HepG2 (cell line): Measurements from ENCODE around the gene FUT6. TPM values are rescaled to one million over a fixed set of nuclear protein-coding genes. Genes with fewer than 3 reads are reported as not detected.

Experiments used
- ATAC-seq: fragments of 200-7000 bp; cut with Tn5 transposase; 3 replicates; pipeline ENCODE4 v1.9.1; 2020; ENCODE audit warnings: mild to moderate bottlenecking, moderate library complexity
- BruUV-seq: library from RNA; stranded (reverse); fragments of 400-500 nt; replicated peaks from 2 replicates; lab custom pipeline; 2021; lab: Mats Ljungman, UMichigan
- CTCF ChIA-PET: fragments of 300-600 bp; formaldehyde crosslinking; extraction: SDS; loops from one replicate; lab custom pipeline; 2021; ENCODE audit warnings: low total read pairs, inconsistent platforms, low intra/inter-chr PET ratio; lab: Yijun Ruan, JAX
- POLR2A ChIA-PET: fragments of 350-600 bp; sonication (Branson Sonifier 250); formaldehyde crosslinking; loops from one replicate; lab custom pipeline; 2020; ENCODE audit warnings: antibody characterized with exemption, inconsistent platforms; lab: Yijun Ruan, JAX
- DNase-seq: peaks from one replicate; pipeline ENCODE4 v3.0.0-alpha.2; 2015; ENCODE audit warnings: low spot score
- FAIRE-seq: peaks from 3 replicates; lab custom pipeline; 2011; peaks lifted over from hg19 to GRCh38; lab: Jason Lieb, UNC
- H2AFZ ChIP-seq: one replicate; pipeline ENCODE4 v1.6.1; 2011; ENCODE audit warnings: low read length, inconsistent platforms
- H3K27ac ChIP-seq: fragments of 300-600 bp; 3 replicates; pipeline ENCODE4 v1.8.0; 2011; ENCODE audit warnings: mixed run types, mild to moderate bottlenecking, mixed read lengths, low read length, inconsistent platforms; ENCODE audit not compliant: insufficient read depth; ENCODE audit errors: extremely low read length
- H3K27me3 ChIP-seq, 2 experiments: fragments of 200-600 bp in 1 of 2; 2 replicates in 1 of 2; 3 replicates in 1 of 2; pipeline versions ENCODE4 v1.6.0 to v1.8.0; 2011; ENCODE audit warnings: low read length in 2 of 2, mild to moderate bottlenecking in 2 of 2, moderate library complexity in 2 of 2, inconsistent platforms in 1 of 2; ENCODE audit not compliant: insufficient read depth in 2 of 2, control insufficient read depth in 1 of 2
- H3K36me3 ChIP-seq, 2 experiments: fragments of 200-600 bp in 1 of 2; replicated peaks in 1 of 2; 2 replicates in 1 of 2; 3 replicates in 1 of 2; pipeline versions ENCODE4 v1.5.1 to v1.8.0; 2011; ENCODE audit warnings: low read length in 2 of 2, inconsistent platforms in 1 of 2; ENCODE audit not compliant: insufficient read depth in 2 of 2, control insufficient read depth in 1 of 2
- H3K4me1 ChIP-seq: 2 replicates; pipeline ENCODE4 v1.5.1; 2012; ENCODE audit warnings: low read length, inconsistent platforms; ENCODE audit not compliant: insufficient read depth
- H3K4me2 ChIP-seq: 2 replicates; pipeline ENCODE4 v1.6.0; 2011; ENCODE audit warnings: low read depth, low read length, inconsistent platforms
- H3K4me3 ChIP-seq, 3 experiments: fragments of 200-600 bp in 1 of 3; sonication (generic), shearing (Covaris generic) in 1 of 3; replicated peaks in 1 of 3; 2 replicates each; pipeline ENCODE4 v1.5.1; 2011 to 2016; ENCODE audit warnings: low read length in 3 of 3, inconsistent platforms in 2 of 3, low read depth in 2 of 3, mild to moderate bottlenecking in 2 of 3, control low read depth in 1 of 3, mixed read lengths in 1 of 3; ENCODE audit not compliant: insufficient read depth in 1 of 3
- H3K79me2 ChIP-seq: one replicate; pipeline ENCODE4 v1.6.1; 2011; ENCODE audit warnings: low read length, inconsistent platforms; ENCODE audit not compliant: insufficient read depth
- H3K9ac ChIP-seq: 2 replicates; pipeline ENCODE4 v1.6.0; 2011; ENCODE audit warnings: mild to moderate bottlenecking, low read depth, low read length, inconsistent platforms; ENCODE audit not compliant: insufficient read depth
- H3K9me3 ChIP-seq: 2 replicates; pipeline ENCODE4 v1.5.1; 2012; ENCODE audit warnings: mild to moderate bottlenecking, low read length
- H4K20me1 ChIP-seq: 2 replicates; pipeline ENCODE4 v1.6.0; 2011; ENCODE audit warnings: inconsistent platforms, mild to moderate bottlenecking, low read length, moderate library complexity; ENCODE audit not compliant: insufficient read depth
- AGO2 ChIP-seq: fragments of 200-400 bp; formaldehyde crosslinking; optimal IDR thresholded peaks from 2 replicates; pipeline ENCODE3; 2017; ENCODE audit warnings: mild to moderate bottlenecking, low read depth, low read length, moderate library complexity
- RBFOX2 ChIP-seq: fragments of 200-400 bp; formaldehyde crosslinking; IDR thresholded peaks from 2 replicates; pipeline ENCODE4 v1.6.1; 2017; ENCODE audit warnings: low read depth, mild to moderate bottlenecking, low read length
- RELA ChIP-seq: sonication (generic); formaldehyde crosslinking; IDR thresholded peaks from 2 replicates; pipeline ENCODE4 v1.4.0; 2020; ENCODE audit warnings: missing genetic modification reagents
- TGIF2 ChIP-seq: IDR thresholded peaks from 2 replicates; pipeline ENCODE4 v1.6.1; 2016; ENCODE audit warnings: control low read depth, missing compliant biosample characterization
- ZBTB38 ChIP-seq: sonication (generic); formaldehyde crosslinking; IDR thresholded peaks from 2 replicates; pipeline ENCODE4 v1.5.1; 2020; ENCODE audit warnings: mild to moderate bottlenecking, missing genetic modification reagents
- ZNF749 ChIP-seq: sonication (generic); formaldehyde crosslinking; IDR thresholded peaks from 2 replicates; pipeline ENCODE4 v1.8.0; 2022; ENCODE audit warnings: mild to moderate bottlenecking, missing genetic modification reagents, moderate library complexity, borderline replicate concordance
- ZNF772 ChIP-seq: sonication (generic); formaldehyde crosslinking; IDR thresholded peaks from 2 replicates; pipeline ENCODE4 v1.5.0; 2020; ENCODE audit warnings: mild to moderate bottlenecking, missing genetic modification reagents
- ZNF775 ChIP-seq: sonication (generic); formaldehyde crosslinking; IDR thresholded peaks from 2 replicates; pipeline ENCODE4 v1.4.0; 2020; ENCODE audit warnings: missing genetic modification reagents, mild to moderate bottlenecking, moderate library complexity, borderline replicate concordance
- WGBS: methylation state at CpG from one replicate; pipeline ENCODE4 v1.1.6; 2017; ENCODE audit warnings: low lambda C conversion rate; 5-methylcytosine and 5-hydroxymethylcytosine counted together
- in situ Hi-C: cut with HindIII; loops from 2 replicates; pipeline ENCODE4 v1.10.0; 2017; ENCODE audit warnings: low pct_unique_long_range_greater_than_20kb; ENCODE audit not compliant: extremely low pct_ligation_motif_present
- intact Hi-C: fragments of 100-400 bp; cut with micrococcal nuclease; formaldehyde crosslinking; loops from one replicate; pipeline ENCODE4 v1.10.0; 2022; ENCODE audit not compliant: unreplicated experiment
- polyA plus RNA-seq, 8 experiments: library from polyadenylated mRNA; depleted of rRNA in 3 of 8; stranded (reverse) in 7 of 8; unstranded in 1 of 8; fragments of >200 nt; fragmentation: Illumina TruSeq in 4 of 8; extraction: Trizol in 4 of 8; gene quantifications; 2 replicates each; pipeline versions ENCODE4 v1.2.1 to v1.2.3, GENCODE V29; 2011 to 2016; ENCODE audit warnings: low read depth in 4 of 8, missing spikeins in 1 of 8, mixed read lengths in 1 of 8; ENCODE audit not compliant: insufficient read depth in 1 of 8
- total RNA-seq, 5 experiments: library from RNA; depleted of rRNA; stranded (reverse); fragments of >200 nt; fragmentation: Illumina TruSeq; extraction: Trizol; gene quantifications; 2 replicates each; pipeline ENCODE4 v1.2.3, GENCODE V29; 2016; ENCODE audit warnings: low read depth in 1 of 5
- TF ChIP-seq, protein P1 (sequence below): sonication (generic); IDR thresholded peaks from 2 replicates; pipeline ENCODE4 v1.6.1; 2016; ENCODE audit warnings: low read depth, borderline replicate concordance
- TF ChIP-seq, protein P2 (sequence below): IDR thresholded peaks from 2 replicates; pipeline ENCODE4 v1.6.1; 2016

The FUT6 gene
- total and polyA plus RNA-seq, 2 of the 13 experiments (the other 11 are each of a cell fraction or from before 2014, with no cell fraction given), result 8.2 to 27.7 TPM

DNA sequence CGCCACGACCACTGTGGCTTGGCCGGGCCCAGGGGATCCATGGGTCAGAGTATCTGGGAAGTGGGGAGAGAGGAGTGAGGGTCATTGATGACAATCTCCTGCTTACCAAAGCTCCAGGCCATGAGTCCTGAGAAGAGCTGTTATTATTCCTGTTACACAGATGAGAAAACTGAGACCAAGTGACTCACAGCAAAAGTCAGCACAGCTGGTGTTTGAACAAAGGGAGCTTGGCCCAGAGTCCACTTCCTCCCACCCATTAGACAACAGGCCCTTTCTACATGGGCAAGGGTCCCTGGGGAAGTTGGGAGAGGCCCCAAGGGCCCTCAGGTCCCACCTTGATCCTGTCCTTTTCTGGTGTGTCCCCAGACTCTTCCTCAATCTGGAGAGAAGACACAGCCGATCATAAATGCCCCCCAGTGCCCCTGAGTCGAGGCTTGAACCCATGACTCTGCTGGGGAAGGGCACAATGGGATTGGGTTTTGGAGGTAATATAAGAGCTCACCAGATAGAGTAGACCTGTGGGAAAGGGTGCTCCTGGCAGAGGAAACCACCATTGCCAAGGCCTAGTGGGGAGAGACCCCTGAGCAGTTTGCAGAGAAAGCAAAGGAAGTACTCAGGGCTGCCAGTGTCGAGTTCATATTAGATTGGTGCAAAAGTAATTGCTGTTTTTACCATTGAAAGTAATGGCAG, 6.8 kb downstream of the FUT6 start (continued):
- TF ChIP-seq, protein P1, sequence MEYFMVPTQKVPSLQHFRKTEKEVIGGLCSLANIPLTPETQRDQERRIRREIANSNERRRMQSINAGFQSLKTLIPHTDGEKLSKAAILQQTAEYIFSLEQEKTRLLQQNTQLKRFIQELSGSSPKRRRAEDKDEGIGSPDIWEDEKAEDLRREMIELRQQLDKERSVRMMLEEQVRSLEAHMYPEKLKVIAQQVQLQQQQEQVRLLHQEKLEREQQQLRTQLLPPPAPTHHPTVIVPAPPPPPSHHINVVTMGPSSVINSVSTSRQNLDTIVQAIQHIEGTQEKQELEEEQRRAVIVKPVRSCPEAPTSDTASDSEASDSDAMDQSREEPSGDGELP, result peak; percentile 77; the same call in 1 of the 2 replicates
- TF ChIP-seq ZNF772 (CRISPR knock-in tag) (no peak), ZNF749 (CRISPR knock-in tag) (no peak), ZNF775 (CRISPR knock-in tag) (no peak)

DNA sequence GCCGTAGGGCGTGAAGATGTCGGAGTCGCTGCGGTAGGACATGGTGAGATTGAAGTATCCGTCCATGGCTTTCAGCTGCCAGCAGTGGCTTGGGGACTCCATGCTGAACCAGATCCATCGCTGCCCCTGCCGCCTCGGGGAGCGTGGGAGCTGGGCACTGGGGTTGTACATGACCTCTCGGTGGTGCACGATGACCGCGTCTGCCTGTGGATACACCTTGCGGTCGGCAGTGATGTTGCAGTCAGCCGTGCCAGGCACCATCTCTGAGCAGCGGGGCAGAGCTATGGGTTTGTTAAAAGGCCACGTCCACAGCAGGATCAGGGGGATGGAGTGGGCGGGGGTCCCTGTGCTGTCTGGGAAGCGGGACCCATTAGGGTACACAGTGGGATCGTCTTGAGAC, 7.4 kb downstream of the FUT6 start:
- Histone ChIP-seq H3K4me3 (no peak overlapping the region), H3K4me1 (peaks cover 54% of the 10 kb centered on the region), H2AFZ (no peak overlapping the region), H4K20me1 (no peaks in the 10 kb centered on the region), H3K27ac (no peak overlapping the region), H3K36me3 (peaks cover 0 to 5% of the 10 kb centered on the region in 2 experiments; a peak in 2 of 5 replicates), H3K4me2 (no peak overlapping the region), H3K9me3 (no peaks in the 10 kb centered on the region), H3K27me3 (no peaks in the 10 kb centered on the region; a peak in 1 of 5 replicates), H3K79me2 (peaks cover 14% of the 10 kb centered on the region), H3K9ac (no peak overlapping the region)
- TF ChIP-seq ZBTB38 (CRISPR knock-in tag) (peak; percentile 40; the same call in 1 of the 2 replicates), RBFOX2 (0 out of 2 replicates have a peak, but pooled peaks have one; percentile 30), AGO2 (peak; percentile 36), TGIF2 (CRISPR knock-in tag) (no peak), RELA (no peak)
- TF ChIP-seq, protein P2, sequence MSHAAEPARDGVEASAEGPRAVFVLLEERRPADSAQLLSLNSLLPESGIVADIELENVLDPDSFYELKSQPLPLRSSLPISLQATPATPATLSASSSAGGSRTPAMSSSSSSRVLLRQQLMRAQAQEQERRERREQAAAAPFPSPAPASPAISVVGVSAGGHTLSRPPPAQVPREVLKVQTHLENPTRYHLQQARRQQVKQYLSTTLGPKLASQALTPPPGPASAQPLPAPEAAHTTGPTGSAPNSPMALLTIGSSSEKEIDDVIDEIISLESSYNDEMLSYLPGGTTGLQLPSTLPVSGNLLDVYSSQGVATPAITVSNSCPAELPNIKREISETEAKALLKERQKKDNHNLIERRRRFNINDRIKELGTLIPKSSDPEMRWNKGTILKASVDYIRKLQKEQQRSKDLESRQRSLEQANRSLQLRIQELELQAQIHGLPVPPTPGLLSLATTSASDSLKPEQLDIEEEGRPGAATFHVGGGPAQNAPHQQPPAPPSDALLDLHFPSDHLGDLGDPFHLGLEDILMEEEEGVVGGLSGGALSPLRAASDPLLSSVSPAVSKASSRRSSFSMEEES (CRISPR knock-in tag), result no peak
- ATAC-seq (no peak), DNase-seq (no peak), FAIRE-seq (no peak)
- CTCF ChIA-PET, result no interaction called here
- POLR2A ChIA-PET, result interaction anchor here (0.9 kb wide), 1 partner anchor 72 kb away, joined by 3 read pairs; the partner anchor contains the start of gene NDUFA11
- 96% methylated on average over 15 of the region's 22 CpGs for WGBS
- intact Hi-C loops (no loop called here), in situ Hi-C loops (no loop called here)
- BruUV-seq, result no TSS peak
